Effector memory CD4-positive, alpha-beta T cell (primary cell): Measurements from ENCODE around the gene KISS1.

Experiments used
- DNase-seq, 3 donors: peaks; one replicate each; pipeline ENCODE4 v3.0.0-alpha.2; 2020
- H3K27ac ChIP-seq: 2 replicates; pipeline ENCODE4 v1.7.0; 2013; ENCODE audit warnings: mild to moderate bottlenecking, low read length, moderate library complexity; ENCODE audit not compliant: insufficient read depth, poor library complexity, severe bottlenecking
- H3K27me3 ChIP-seq: replicated peaks from 2 replicates; pipeline ENCODE4 v1.7.0; 2013; ENCODE audit warnings: mild to moderate bottlenecking, low read length; ENCODE audit not compliant: insufficient read depth, control insufficient read depth, poor library complexity, severe bottlenecking
- H3K36me3 ChIP-seq: 2 replicates; pipeline ENCODE4 v1.7.0; 2013; ENCODE audit warnings: mild to moderate bottlenecking, low read length, moderate library complexity; ENCODE audit not compliant: control insufficient read depth, insufficient read depth
- H3K4me1 ChIP-seq: 2 replicates; pipeline ENCODE4 v1.7.0; 2013; ENCODE audit warnings: low read length, mild to moderate bottlenecking; ENCODE audit not compliant: control insufficient read depth, insufficient read depth, poor library complexity, severe bottlenecking
- H3K4me3 ChIP-seq: 2 replicates; pipeline ENCODE4 v1.7.0; 2013; ENCODE audit warnings: low read length, low read depth, mild to moderate bottlenecking; ENCODE audit not compliant: insufficient read depth, poor library complexity, severe bottlenecking
- H3K9me3 ChIP-seq: 2 replicates; pipeline ENCODE4 v1.7.0; 2013; ENCODE audit warnings: mild to moderate bottlenecking, low read length, moderate library complexity; ENCODE audit not compliant: control insufficient read depth

The KISS1 gene

DNA sequence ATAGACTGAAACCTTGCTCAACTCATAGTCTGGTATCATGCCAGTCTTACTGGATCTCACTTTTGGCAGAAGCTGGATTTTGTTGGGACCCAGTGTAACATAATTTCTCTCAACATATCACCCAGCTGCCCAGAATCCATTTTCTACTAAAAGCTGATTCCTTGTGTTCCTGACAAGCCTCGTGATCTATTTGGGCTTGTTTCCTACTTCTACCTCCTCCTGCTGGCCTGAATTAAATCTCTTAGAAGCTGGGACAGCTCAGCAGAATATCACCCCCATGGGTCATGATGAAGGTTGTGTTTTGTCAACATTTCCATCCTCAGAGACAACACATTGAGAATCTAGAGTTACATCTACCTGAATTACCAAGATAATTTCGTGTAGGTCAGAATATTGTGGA is 9.8 kb upstream of the KISS1 start:
- Histone ChIP-seq H3K9me3 (no peaks in the 10 kb centered on the region), H3K4me3 (no peak overlapping the region), H3K4me1 (peaks cover 3% of the 10 kb centered on the region), H3K36me3 (no peaks in the 10 kb centered on the region), H3K27me3 (no peaks in the 10 kb centered on the region), H3K27ac (no peak overlapping the region)
- DNase-seq = no peak

DNA sequence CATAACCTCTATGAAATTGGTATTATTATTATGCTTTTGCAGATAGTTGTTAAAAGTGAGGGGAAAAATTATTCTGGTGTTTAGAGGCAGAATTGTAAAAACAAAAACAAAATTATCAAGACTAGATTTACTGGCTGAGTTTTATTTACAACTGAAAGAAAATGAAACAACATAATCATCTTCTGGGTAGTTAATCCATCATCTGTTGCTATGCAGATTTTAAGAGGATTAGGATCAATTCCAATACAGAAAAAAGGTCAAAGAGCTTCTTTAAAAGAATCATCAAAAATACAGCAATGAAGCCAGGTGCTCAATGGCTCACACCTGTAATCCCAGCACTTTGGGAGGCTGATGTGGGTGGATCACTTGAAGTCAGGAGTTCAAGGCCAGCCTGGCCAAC is 9.2 kb upstream of the KISS1 start:
- Histone ChIP-seq H3K9me3 (no peaks in the 10 kb centered on the region), H3K4me3 (no peak overlapping the region), H3K4me1 (peaks cover 3% of the 10 kb centered on the region), H3K36me3 (no peaks in the 10 kb centered on the region), H3K27me3 (no peaks in the 10 kb centered on the region), H3K27ac (no peak overlapping the region)
- no peak for DNase-seq

DNA sequence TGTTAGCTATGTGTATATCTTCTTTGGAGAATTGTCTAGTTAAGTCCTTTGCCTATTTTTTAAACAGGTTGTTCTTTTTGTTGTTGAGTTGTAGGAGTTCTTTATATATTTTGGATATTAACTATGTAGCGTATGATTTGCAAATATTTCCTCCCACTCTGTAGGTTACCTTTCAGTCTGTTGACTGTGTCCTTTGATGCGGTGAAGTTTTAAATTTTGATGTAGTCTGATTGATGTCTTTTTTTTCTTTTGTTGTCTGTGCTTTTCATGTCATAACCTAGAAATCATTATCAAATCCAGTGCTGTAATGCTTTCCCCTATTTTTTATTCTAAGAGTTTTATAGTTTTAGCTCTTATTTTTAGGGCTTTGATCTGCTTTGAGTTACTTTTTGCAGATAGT is 8.7 kb upstream of the KISS1 start:
- DNase-seq = no peak
- Histone ChIP-seq H3K27me3 (no peaks in the 10 kb centered on the region), H3K4me1 (peaks cover 3% of the 10 kb centered on the region), H3K27ac (no peak overlapping the region), H3K9me3 (no peaks in the 10 kb centered on the region), H3K4me3 (no peak overlapping the region), H3K36me3 (no peaks in the 10 kb centered on the region)

DNA sequence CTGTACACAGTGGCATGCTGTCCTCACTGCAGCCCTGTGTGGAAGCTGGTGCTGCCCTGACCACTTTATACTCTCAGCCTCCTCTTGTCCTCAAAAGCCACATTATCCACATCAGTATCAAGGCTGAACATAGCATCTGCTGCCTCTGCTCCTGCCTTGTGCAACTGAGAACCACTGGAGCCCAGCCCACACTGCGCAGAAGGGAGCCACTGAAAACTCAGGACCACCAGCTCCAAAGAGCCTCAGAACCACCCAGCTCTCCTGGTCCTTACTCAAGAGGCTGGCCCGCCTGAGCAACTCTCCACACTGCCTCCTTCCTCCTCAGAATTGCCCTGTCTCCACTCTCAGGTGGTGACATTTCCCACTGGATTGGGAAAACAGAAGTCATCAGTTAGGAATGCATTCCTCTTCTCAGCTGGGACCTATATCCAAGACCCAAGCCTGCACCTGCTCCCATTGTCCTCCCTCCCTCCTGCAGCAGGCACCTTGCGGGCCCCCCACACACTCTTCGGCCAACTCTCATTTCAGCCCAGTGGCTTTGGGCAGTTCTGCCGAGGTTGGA is 7.0 kb upstream of the KISS1 start:
- DNase-seq = no peak
- H3K4me3 ChIP-seq = no peak overlapping the region
- no peak overlapping the region for H3K27ac ChIP-seq
- no peaks in the 10 kb centered on the region for H3K9me3 ChIP-seq
- H3K36me3 ChIP-seq = no peaks in the 10 kb centered on the region
- no peaks in the 10 kb centered on the region for H3K27me3 ChIP-seq
- H3K4me1 ChIP-seq = peaks cover 3% of the 10 kb centered on the region

DNA sequence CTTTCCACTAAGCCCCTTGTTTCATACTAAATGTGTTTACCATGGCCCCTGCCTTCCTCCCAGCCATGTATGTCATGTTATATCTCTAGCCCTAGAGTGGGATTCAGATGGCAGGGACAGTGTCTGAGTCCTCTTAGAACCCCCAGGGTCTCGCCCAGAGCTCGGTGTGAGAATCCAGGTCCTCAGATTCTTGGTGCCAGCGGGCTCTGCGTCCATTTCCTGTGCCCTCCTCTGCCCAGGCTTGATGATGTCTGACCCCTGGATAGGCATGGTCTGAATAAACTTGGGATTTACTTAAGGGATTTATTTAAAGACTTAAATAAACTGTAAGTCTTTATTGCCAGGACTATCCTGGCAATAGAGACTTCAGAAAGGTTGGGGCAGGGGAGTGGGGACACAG is 6.2 kb upstream of the KISS1 start:
- H3K9me3 ChIP-seq = no peaks in the 10 kb centered on the region
- DNase-seq = no peak
- H3K27me3 ChIP-seq = no peaks in the 10 kb centered on the region
- no peak overlapping the region for H3K4me3 ChIP-seq
- H3K27ac ChIP-seq = no peak overlapping the region
- H3K36me3 ChIP-seq = no peaks in the 10 kb centered on the region
- peaks cover 3% of the 10 kb centered on the region for H3K4me1 ChIP-seq

DNA sequence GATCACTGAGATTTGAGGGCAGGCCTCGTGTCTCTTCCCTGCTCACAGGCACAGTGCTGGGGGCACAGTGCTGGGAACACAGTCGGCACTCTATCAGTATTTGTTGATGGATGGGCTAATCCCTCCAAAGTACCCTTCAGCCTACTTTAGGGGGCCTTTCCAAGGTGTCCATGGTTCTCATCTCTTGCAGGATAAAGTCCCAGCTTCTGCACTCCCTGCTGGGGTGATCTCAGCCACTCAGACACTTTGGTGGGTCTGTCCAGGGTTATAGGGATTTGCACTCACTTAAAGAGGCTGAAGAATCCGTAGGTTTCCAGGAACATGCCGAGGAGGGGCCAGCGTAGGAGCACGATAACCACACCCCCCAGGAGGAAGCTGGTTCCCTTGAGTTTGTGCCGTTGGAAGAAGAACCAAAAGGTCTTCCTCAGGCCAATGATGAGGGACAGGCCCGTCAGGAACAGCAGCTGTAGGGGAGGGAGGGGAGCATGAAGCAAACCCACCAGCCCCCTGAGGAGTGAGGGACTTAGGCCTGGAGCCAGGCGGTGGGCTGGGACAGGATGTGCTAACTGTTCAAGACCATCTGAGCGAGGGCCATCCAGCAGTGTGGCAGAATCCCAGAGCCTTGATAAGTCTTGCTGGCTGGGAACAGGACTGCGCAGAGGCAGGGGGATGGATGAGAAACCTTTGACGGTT is 5.2 kb upstream of the KISS1 start:
- Histone ChIP-seq H3K4me3 (no peak overlapping the region), H3K9me3 (no peaks in the 10 kb centered on the region), H3K36me3 (no peaks in the 10 kb centered on the region), H3K27me3 (no peaks in the 10 kb centered on the region), H3K4me1 (no peaks in the 10 kb centered on the region), H3K27ac (no peak overlapping the region)
- DNase-seq = no peak

DNA sequence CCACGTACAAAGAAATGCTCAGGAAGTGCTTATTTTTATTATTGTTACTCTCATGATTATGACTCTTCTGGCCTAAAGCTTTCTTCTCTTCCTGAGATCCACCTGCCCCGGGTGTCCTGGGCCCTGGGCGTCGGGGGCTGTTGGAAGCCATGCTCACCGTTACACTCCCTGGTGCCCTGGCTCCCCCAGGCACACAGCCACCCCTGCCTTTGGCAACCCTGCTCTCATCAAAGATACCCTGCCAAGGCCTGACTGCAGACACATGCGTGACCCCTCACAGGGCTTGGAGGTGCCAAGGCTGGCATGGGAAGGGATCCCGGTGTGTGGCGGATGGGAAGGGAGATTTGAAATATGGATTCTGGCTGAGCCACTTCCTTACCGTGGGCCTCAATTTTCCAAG is 3.3 kb upstream of the KISS1 start:
- no peaks in the 10 kb centered on the region for H3K4me1 ChIP-seq
- H3K27ac ChIP-seq = no peak overlapping the region
- H3K27me3 ChIP-seq = no peaks in the 10 kb centered on the region
- H3K36me3 ChIP-seq = no peaks in the 10 kb centered on the region
- H3K4me3 ChIP-seq = no peak overlapping the region
- no peak for DNase-seq
- H3K9me3 ChIP-seq = no peaks in the 10 kb centered on the region

DNA sequence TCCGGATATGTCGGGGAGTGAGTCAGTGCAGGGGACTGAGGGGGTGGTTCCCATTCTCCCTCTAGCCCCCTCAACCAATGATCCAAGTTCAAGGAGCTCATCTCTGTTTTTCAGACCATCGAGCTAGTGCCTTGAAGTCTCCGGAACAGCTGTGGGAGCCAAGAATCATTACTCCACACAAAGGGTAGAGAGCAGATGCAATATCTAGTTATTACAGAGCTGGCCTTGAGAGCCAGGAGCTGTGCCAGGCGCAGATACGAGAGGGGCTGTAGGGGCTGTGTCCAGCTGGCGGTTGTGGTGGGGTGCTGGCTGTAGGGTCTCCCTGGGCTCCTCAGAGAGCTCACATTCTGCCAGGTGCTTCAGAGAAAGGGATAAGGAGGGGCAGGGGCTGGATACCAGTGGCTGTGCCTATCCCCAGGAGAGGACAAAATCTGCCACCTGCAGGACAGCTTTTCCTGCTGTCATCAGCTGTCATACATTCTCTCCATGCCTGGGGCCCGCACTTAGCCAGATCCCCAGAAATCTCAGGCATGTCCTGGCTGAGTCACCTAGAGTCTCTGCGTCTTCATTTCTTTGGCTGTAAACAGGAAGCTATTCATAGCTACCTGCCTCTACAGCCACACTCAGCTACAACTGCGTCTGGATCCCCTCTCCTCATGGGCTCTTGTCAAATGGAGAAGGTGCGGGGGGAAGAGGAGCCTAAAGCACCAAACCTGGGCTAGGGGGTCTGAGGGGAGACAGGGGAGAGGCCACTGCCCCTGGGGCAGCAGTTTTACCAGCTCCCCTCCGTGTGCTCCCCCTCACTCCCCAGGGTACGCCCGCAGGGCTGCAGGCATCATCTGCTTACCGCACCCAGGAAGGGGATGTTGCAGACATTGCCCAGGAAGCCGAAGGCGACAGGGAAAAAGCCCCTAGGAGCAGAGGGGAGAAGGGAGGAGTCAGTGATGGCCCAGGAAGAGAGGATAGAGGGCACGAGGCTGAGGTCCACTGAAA is 2.4 kb upstream of the KISS1 start:
- Histone ChIP-seq H3K4me3 (no peak overlapping the region), H3K27me3 (no peaks in the 10 kb centered on the region), H3K27ac (no peak overlapping the region), H3K4me1 (no peaks in the 10 kb centered on the region), H3K36me3 (no peaks in the 10 kb centered on the region), H3K9me3 (no peaks in the 10 kb centered on the region)
- DNase-seq = no peak

DNA sequence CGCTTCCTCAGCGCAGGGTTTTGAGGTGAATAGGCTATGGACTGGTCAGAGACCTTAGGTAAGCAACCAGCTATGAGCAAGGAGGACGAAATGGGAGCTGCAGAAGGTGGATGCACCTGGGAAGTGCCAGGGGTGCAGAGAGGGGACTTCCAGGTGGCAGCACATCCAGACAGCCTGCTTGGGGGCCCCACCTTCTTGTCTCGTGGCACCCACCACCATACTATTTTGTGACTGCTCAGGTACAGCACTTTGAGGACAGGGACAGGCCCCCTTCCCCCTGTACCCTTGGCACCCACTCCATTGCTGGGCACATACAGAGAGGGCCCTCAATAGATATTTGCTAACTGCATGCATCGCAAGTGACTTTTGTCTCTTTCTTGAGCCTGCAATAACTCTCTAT is 777 bp upstream of the KISS1 start:
- Histone ChIP-seq H3K27ac (no peak overlapping the region), H3K4me1 (no peaks in the 10 kb centered on the region), H3K9me3 (no peaks in the 10 kb centered on the region), H3K27me3 (no peaks in the 10 kb centered on the region), H3K4me3 (no peak overlapping the region), H3K36me3 (no peaks in the 10 kb centered on the region)
- DNase-seq = no peak

DNA sequence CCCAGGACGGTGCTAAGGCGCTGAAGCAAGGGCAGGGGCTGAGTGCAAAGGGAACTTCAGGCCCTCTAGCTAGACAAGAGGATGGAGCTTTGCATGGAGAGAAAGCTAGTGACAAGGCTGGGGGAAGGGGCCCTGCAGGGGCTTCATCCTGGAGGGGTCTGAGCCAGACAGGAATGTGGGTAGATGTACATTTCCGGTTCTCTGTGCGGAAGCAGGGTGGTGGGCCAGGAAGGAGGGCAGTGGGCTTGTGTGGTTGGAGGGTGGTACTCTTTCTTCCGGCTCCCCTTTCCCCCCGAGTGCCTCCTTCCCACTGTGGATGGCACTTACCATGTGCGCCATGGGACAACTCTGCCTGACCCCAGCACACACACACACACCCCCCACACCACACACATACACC is 1.5 kb downstream of the KISS1 start:
- peaks cover 5% of the 10 kb centered on the region for H3K27me3 ChIP-seq
- H3K4me1 ChIP-seq = no peaks in the 10 kb centered on the region
- H3K4me3 ChIP-seq = no peak overlapping the region
- H3K36me3 ChIP-seq = no peaks in the 10 kb centered on the region
- no peak overlapping the region for H3K27ac ChIP-seq
- no peak for DNase-seq
- H3K9me3 ChIP-seq = no peaks in the 10 kb centered on the region
